Fibroblast of the conjunctiva (primary cell): ENCODE data around the gene ONECUT3.
"Not testable (repeated sequence)": the region's sequence is repeated elsewhere in the genome, so short reads cannot be mapped to it uniquely, and the experiment has no call there.

ENCODE experiments used
- DNase-seq: peaks from one replicate; pipeline ENCODE4 v3.0.0-alpha.2; 2010; ENCODE audit warnings: low read depth

The ONECUT3 gene

GRCh38 chr19:1794424-1795172 is 41.3 kb downstream of the ONECUT3 start:
- no peak for DNase-seq

- no peak for DNase-seq
Observed at GRCh38 chr19:1796395-1797142, 43.3 kb downstream of the ONECUT3 start.

GRCh38 chr19:1797313-1797712 is 44.0 kb downstream of the ONECUT3 start:
- not testable (repeated sequence) for DNase-seq

GRCh38 chr19:1799695-1800342 is 46.5 kb downstream of the ONECUT3 start:
- no peak for DNase-seq

GRCh38 chr19:1804858-1805257 is 51.6 kb downstream of the ONECUT3 start:
- DNase-seq: no peak

GRCh38 chr19:1805401-1806183 is 52.3 kb downstream of the ONECUT3 start:
- DNase-seq: no peak

- DNase-seq: no peak
Observed at GRCh38 chr19:1806184-1807029, 53.1 kb downstream of the ONECUT3 start.

- DNase-seq: no peak
Observed at GRCh38 chr19:1807030-1807694, 53.9 kb downstream of the ONECUT3 start.

GRCh38 chr19:1807695-1808394 is 54.5 kb downstream of the ONECUT3 start:
- DNase-seq: no peak

GRCh38 chr19:1808395-1808731 is 55.1 kb downstream of the ONECUT3 start:
- no peak for DNase-seq

GRCh38 chr19:1809678-1810077 is 56.4 kb downstream of the ONECUT3 start:
- no peak for DNase-seq

- no peak for DNase-seq
Observed at GRCh38 chr19:1810439-1811160, 57.3 kb downstream of the ONECUT3 start.

- peak; percentile 8 for DNase-seq
Observed at GRCh38 chr19:1811472-1811894, 58.2 kb downstream of the ONECUT3 start.

GRCh38 chr19:1811942-1812425 is 58.7 kb downstream of the ONECUT3 start, which contains the start of gene ATP8B3:
ATP8B3 (minus strand) TSS chr19:1812276; CDS start chr19:1811736, 540 bp downstream.
- no peak for DNase-seq

GRCh38 chr19:1812426-1813191 is 59.3 kb downstream of the ONECUT3 start:
- peak; percentile 88 for DNase-seq

- DNase-seq: no peak
Observed at GRCh38 chr19:1813192-1814182, 60.2 kb downstream of the ONECUT3 start.

- DNase-seq: no peak
Observed at GRCh38 chr19:1814391-1814790, 61.1 kb downstream of the ONECUT3 start.
